GM23248 (cell line): ENCODE data around the gene TPM4. TPM values are rescaled to one million over a fixed set of nuclear protein-coding genes. Genes with fewer than 3 reads are reported as not detected.

Experiments
- DNase-seq: peaks from one replicate; pipeline ENCODE4 v3.0.0-alpha.2; 2015
- H2AFZ ChIP-seq: fragments of 200-600 bp; sonication (generic); 2 replicates; pipeline ENCODE4 v1.6.1; 2016; ENCODE audit warnings: antibody characterized with exemption
- H3F3A ChIP-seq: fragments of 200-600 bp; sonication (generic); 2 replicates; pipeline ENCODE4 v1.6.1; 2016; ENCODE audit warnings: mild to moderate bottlenecking, antibody characterized with exemption, mixed run types; ENCODE audit not compliant: insufficient read depth
- H3K27ac ChIP-seq: fragments of 200-600 bp; sonication (generic); 2 replicates; pipeline ENCODE4 v1.5.1; 2016; ENCODE audit warnings: mild to moderate bottlenecking
- H3K27me3 ChIP-seq: fragments of 200-600 bp; sonication (generic); replicated peaks from 2 replicates; pipeline ENCODE4 v1.6.1; 2016; ENCODE audit warnings: mild to moderate bottlenecking; ENCODE audit not compliant: insufficient read depth
- H3K36me3 ChIP-seq: fragments of 200-600 bp; sonication (generic); 2 replicates; pipeline ENCODE4 v1.6.1; 2016; ENCODE audit warnings: low read depth, mild to moderate bottlenecking
- H3K4me1 ChIP-seq: fragments of 200-600 bp; sonication (generic); 2 replicates; pipeline ENCODE4 v1.6.1; 2016; ENCODE audit warnings: mild to moderate bottlenecking; ENCODE audit not compliant: insufficient read depth
- H3K4me2 ChIP-seq: fragments of 200-600 bp; sonication (generic); one replicate; pipeline ENCODE4 v1.6.1; 2016; ENCODE audit warnings: mild to moderate bottlenecking; ENCODE audit not compliant: unreplicated experiment
- H3K4me3 ChIP-seq: fragments of 200-600 bp; sonication (generic); 2 replicates; pipeline ENCODE4 v1.5.1; 2016; ENCODE audit warnings: mild to moderate bottlenecking
- H3K79me2 ChIP-seq: fragments of 200-600 bp; sonication (generic); 2 replicates; pipeline ENCODE4 v1.6.1; 2016; ENCODE audit warnings: mild to moderate bottlenecking; ENCODE audit not compliant: insufficient read depth
- H3K9ac ChIP-seq: fragments of 200-600 bp; sonication (generic); 2 replicates; pipeline ENCODE4 v1.6.1; 2016; ENCODE audit warnings: mild to moderate bottlenecking
- H3K9me2 ChIP-seq: fragments of 200-600 bp; sonication (generic); 2 replicates; pipeline ENCODE4 v1.6.1; 2016; ENCODE audit warnings: mixed run types, mild to moderate bottlenecking, moderate library complexity; ENCODE audit not compliant: insufficient read depth
- H3K9me3 ChIP-seq: fragments of 200-600 bp; sonication (generic); one replicate; pipeline ENCODE4 v1.6.1; 2017; ENCODE audit warnings: low read depth
- H4K20me1 ChIP-seq: fragments of 200-600 bp; sonication (generic); 2 replicates; pipeline ENCODE4 v1.6.0; 2016; ENCODE audit not compliant: insufficient read depth
- EZH2 ChIP-seq: fragments of 200-600 bp; sonication (generic); IDR thresholded peaks from 2 replicates; pipeline ENCODE4 v1.6.1; 2018; ENCODE audit warnings: antibody characterized with exemption, mild to moderate bottlenecking; ENCODE audit not compliant: insufficient read depth, poor library complexity, severe bottlenecking
- EZH2phosphoT487 ChIP-seq: fragments of 200-600 bp; sonication (generic); IDR thresholded peaks from 2 replicates; pipeline ENCODE4 v1.6.1; 2018; ENCODE audit warnings: antibody characterized with exemption, moderate library complexity, mild to moderate bottlenecking, low read depth; ENCODE audit not compliant: insufficient read depth
- WGBS, 2 experiments: methylation state at CpG; one replicate each; pipeline ENCODE4 v1.1.6; 2015 to 2017; ENCODE audit warnings: low lambda C conversion rate in 2 of 2, low coverage in 1 of 2; ENCODE audit errors: missing lambda C conversion rate in 2 of 2; 5-methylcytosine and 5-hydroxymethylcytosine counted together
- in situ Hi-C: fragments of 300-500 bp; cut with MboI; formaldehyde crosslinking; loops from 2 replicates; pipeline ENCODE4 v1.15.0; 2020
- polyA plus RNA-seq: library from polyadenylated mRNA; unstranded; fragments of >200 nt; fragmentation: Nextera tagmentation; extraction: Ambion mirVana; gene quantifications from 2 replicates; pipeline ENCODE4 v1.2.1, GENCODE V29; 2016
- total RNA-seq: library from RNA; depleted of rRNA; stranded (reverse); fragments of >200 nt; shearing (Covaris generic); gene quantifications from 2 replicates; pipeline ENCODE4 v1.2.3, GENCODE V29; 2014

TPM4 gene
- total and polyA plus RNA-seq, 2 experiments from 2014 or later, result 1,408 to 1,469 TPM

- DNase-seq, result no peak
- no peaks in the 10 kb centered on the region; the same call in 1 of the 2 replicates for H3K27me3 ChIP-seq
- no peaks in the 10 kb centered on the region for H3K9me3 ChIP-seq
- no peaks in the 10 kb centered on the region for H3K79me2 ChIP-seq
- in situ Hi-C loops, result no loop called here
- no peaks in the 10 kb centered on the region for H4K20me1 ChIP-seq
- H3K4me1 ChIP-seq, result no peaks in the 10 kb centered on the region
- no peaks in the 10 kb centered on the region for H3F3A ChIP-seq
- no peaks in the 10 kb centered on the region for H3K9me2 ChIP-seq
- no peak overlapping the region for H3K9ac ChIP-seq
- H3K36me3 ChIP-seq, result no peaks in the 10 kb centered on the region
- 73 to 76% methylated on average over 7 of the region's 7 CpGs for WGBS, 2 experiments
- no peak overlapping the region for H3K4me2 ChIP-seq
- no peak overlapping the region for H3K27ac ChIP-seq
- no peak overlapping the region for H3K4me3 ChIP-seq
- no peak overlapping the region for H2AFZ ChIP-seq
- no peak for TF ChIP-seq EZH2phosphoT487
- no peak for TF ChIP-seq EZH2
Observed at GRCh38 chr19:16052353-16052752, 23.9 kb upstream of the TPM4 start.

DNA sequence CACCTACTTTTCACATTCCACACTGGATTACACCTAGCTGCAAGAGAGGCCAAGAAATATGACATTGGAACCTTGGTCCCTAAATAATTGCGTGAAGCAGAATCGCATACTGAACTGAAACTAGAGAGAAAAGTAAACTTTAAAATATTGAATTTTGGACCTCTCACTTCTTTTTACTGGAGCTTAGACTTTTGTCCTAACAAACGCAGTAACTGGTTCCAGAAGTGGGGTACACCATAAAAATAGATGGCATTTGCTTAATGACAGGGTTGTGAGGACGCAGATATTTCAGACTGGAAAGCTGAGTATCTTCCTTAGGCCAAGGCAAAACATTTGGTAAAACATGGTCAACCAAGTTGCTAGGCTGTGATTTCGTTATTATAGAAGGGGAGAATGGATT is 19.2 kb upstream of the TPM4 start:
- Histone ChIP-seq H4K20me1 (no peaks in the 10 kb centered on the region), H3K9me2 (no peaks in the 10 kb centered on the region), H3K27me3 (no peaks in the 10 kb centered on the region; the same call in 1 of the 2 replicates), H3K4me1 (no peaks in the 10 kb centered on the region), H3K27ac (no peak overlapping the region), H3K36me3 (no peaks in the 10 kb centered on the region), H3K9ac (no peak overlapping the region), H2AFZ (no peak overlapping the region), H3K4me3 (no peak overlapping the region), H3K4me2 (no peak overlapping the region), H3K79me2 (no peaks in the 10 kb centered on the region), H3F3A (no peaks in the 10 kb centered on the region), H3K9me3 (no peaks in the 10 kb centered on the region)
- TF ChIP-seq EZH2, result no peak
- TF ChIP-seq EZH2phosphoT487, result no peak
- in situ Hi-C loops, result no loop called here
- no peak for DNase-seq
- WGBS, 2 experiments, result 36 to 39% methylated on average over 5 of the region's 5 CpGs

DNA sequence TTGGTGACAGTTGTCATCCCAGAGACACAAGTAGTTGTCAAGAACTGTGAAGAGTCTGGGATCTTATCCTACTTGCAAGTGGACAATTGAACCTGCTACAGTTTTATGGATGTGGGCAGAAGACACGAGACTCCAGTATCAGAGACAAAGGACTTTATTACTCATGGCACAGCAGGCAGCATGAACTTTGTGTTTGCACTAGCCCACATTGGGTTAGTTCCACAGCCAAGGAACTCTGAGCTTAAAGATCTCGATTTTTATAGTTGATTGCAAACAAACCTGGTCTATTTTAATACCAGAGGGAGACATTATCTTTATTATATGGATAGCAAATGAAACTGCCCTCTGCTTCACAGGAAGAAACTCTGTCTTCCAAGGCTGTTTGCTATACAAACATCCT is 16.0 kb upstream of the TPM4 start:
- H3F3A ChIP-seq, result peaks cover 24% of the 10 kb centered on the region
- TF ChIP-seq EZH2 (no peak), EZH2phosphoT487 (no peak)
- H3K4me1 ChIP-seq, result peaks cover 21% of the 10 kb centered on the region
- H3K27me3 ChIP-seq, result no peaks in the 10 kb centered on the region; the same call in 1 of the 2 replicates
- H3K9me3 ChIP-seq, result no peaks in the 10 kb centered on the region
- 45 to 54% methylated on average over 2 of the region's 2 CpGs for WGBS, 2 experiments
- no peak overlapping the region for H2AFZ ChIP-seq
- no peaks in the 10 kb centered on the region for H4K20me1 ChIP-seq
- in situ Hi-C loops, result no loop called here
- no peak overlapping the region for H3K4me3 ChIP-seq
- no peaks in the 10 kb centered on the region for H3K9me2 ChIP-seq
- no peaks in the 10 kb centered on the region for H3K36me3 ChIP-seq
- no peak overlapping the region for H3K4me2 ChIP-seq
- H3K27ac ChIP-seq, result no peak overlapping the region
- no peaks in the 10 kb centered on the region for H3K79me2 ChIP-seq
- H3K9ac ChIP-seq, result no peak overlapping the region
- DNase-seq, result no peak

DNA sequence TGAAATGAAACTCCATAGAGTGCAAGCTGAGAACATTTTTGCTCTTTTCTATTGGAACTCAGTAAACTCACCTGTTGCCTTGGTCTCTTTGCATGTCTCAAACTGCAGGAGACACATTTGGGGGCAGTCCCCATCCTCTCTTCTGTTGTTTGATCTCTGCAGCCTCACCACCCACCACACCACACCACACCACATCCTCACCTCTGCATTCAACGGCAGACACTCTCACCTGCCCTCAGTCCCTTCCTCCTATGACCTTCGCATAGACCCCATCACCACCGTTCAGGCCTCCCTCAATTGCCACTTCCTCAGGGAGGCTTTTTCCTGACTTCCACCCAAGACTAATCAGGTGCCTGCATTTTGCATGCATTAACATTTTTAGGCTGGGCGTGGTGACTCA is 14.4 kb upstream of the TPM4 start:
- Histone ChIP-seq H3K27ac (no peak overlapping the region), H3K36me3 (no peaks in the 10 kb centered on the region), H4K20me1 (no peaks in the 10 kb centered on the region), H2AFZ (no peak overlapping the region), H3K79me2 (peaks cover under 1% of the 10 kb centered on the region; the same call in 1 of the 2 replicates), H3K4me3 (no peak overlapping the region), H3K9me3 (no peaks in the 10 kb centered on the region), H3K9ac (no peak overlapping the region), H3K4me1 (peaks cover 34% of the 10 kb centered on the region), H3K27me3 (no peaks in the 10 kb centered on the region), H3K4me2 (no peak overlapping the region), H3F3A (peaks cover 39% of the 10 kb centered on the region), H3K9me2 (no peaks in the 10 kb centered on the region)
- no peak for DNase-seq
- in situ Hi-C loops, result no loop called here
- 74 to 83% methylated on average over 4 of the region's 4 CpGs for WGBS, 2 experiments
- TF ChIP-seq EZH2 (no peak), EZH2phosphoT487 (no peak)

GRCh38 chr19:16062789-16063188 is 13.5 kb upstream of the TPM4 start:
- no peak overlapping the region for H3K4me3 ChIP-seq
- no peak for DNase-seq
- H3K4me1 ChIP-seq, result peaks cover 36% of the 10 kb centered on the region
- H3K9me3 ChIP-seq, result no peaks in the 10 kb centered on the region
- H3K36me3 ChIP-seq, result no peaks in the 10 kb centered on the region
- H2AFZ ChIP-seq, result no peak overlapping the region
- peaks cover 9% of the 10 kb centered on the region for H3K79me2 ChIP-seq
- H4K20me1 ChIP-seq, result no peaks in the 10 kb centered on the region
- in situ Hi-C loops, result no loop called here
- no peaks in the 10 kb centered on the region for H3K9me2 ChIP-seq
- WGBS, 2 experiments, result 68 to 71% methylated on average over 2 of the region's 2 CpGs
- H3F3A ChIP-seq, result peaks cover 41% of the 10 kb centered on the region
- TF ChIP-seq EZH2 (no peak), EZH2phosphoT487 (no peak)
- H3K27me3 ChIP-seq, result no peaks in the 10 kb centered on the region
- no peak overlapping the region for H3K9ac ChIP-seq
- H3K4me2 ChIP-seq, result no peak overlapping the region
- H3K27ac ChIP-seq, result no peak overlapping the region
